Activated CD8-positive, alpha-beta T cell treated with anti-CD3 and anti-CD28 coated beads, Interleukin-2, amount 10 ng/mL, durations not matched to agents 7 days and 5 days (primary cell): Measurements from ENCODE around the gene PPP1R13B. TPM values are rescaled to one million over a fixed set of nuclear protein-coding genes. Genes with fewer than 3 reads are reported as not detected.

Experiments
- ATAC-seq: fragments of 150-1000 bp; cut with Tn5 transposase; one replicate; pipeline ENCODE4 v1.10.0; 2021; ENCODE audit warnings: moderate library complexity
- CTCF ChIA-PET: fragments of 350-600 bp; sonication (Branson Sonifier 250); formaldehyde crosslinking; loops from one replicate; lab custom pipeline; 2021; ENCODE audit warnings: antibody characterized with exemption; lab: Charles Lee
- POLR2A ChIA-PET: fragments of 350-600 bp; sonication (Branson Sonifier 250); formaldehyde crosslinking; loops from one replicate; lab custom pipeline; 2021; ENCODE audit warnings: antibody characterized with exemption; lab: Charles Lee
- DNase-seq: peaks from one replicate; pipeline ENCODE4 v3.0.0-alpha.2; 2020
- H3K27ac Mint-ChIP-seq: one replicate; pipeline ENCODE4 v1.8.0; 2021; ENCODE audit warnings: mild to moderate bottlenecking, mixed read lengths
- H3K27me3 Mint-ChIP-seq: one replicate; pipeline ENCODE4 v1.8.0; 2021; ENCODE audit warnings: low read depth, mixed read lengths
- H3K36me3 Mint-ChIP-seq: one replicate; pipeline ENCODE4 v1.8.0; 2021; ENCODE audit warnings: low read depth, mixed read lengths
- H3K4me1 Mint-ChIP-seq: one replicate; pipeline ENCODE4 v1.8.0; 2021; ENCODE audit warnings: low read depth, mixed read lengths
- H3K4me3 Mint-ChIP-seq: one replicate; pipeline ENCODE4 v1.8.0; 2021; ENCODE audit warnings: mild to moderate bottlenecking, mixed read lengths
- H3K9me3 Mint-ChIP-seq: one replicate; pipeline ENCODE4 v1.8.0; 2022; ENCODE audit warnings: mixed read lengths; ENCODE audit not compliant: insufficient read depth
- total RNA-seq, 2 experiments: library from RNA; stranded (reverse); gene quantifications; one replicate each; pipeline ENCODE4 v1.2.3, GENCODE V29; 2021

PPP1R13B gene
- total RNA-seq, 2 experiments from 2014 or later, result 11.9 to 12.6 TPM

DNA sequence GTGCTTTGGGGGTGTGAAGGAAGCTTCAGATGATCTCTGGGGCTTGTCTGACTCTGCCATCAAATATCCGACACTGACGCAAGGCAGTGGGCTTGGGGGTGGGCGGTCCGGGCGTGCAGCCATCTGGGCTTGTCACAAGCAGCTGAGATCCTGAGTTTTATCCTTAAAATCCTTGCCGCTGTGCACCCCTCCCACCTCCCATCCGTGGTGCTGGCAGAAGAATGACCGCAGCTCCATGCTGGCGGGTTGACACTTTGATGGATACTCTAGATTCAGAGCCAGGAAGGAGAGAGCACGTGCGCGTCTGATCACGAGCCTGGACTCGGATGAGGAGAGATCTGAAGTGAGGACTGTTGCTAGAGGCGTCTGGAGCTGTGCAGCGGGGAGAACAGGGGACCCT lies 128.8 kb downstream of the PPP1R13B start:
- DNase-seq, result no peak
- Mint-ChIP-seq H3K4me3 (no peak overlapping the region), H3K9me3 (no peaks in the 10 kb centered on the region), H3K36me3 (peaks cover 11% of the 10 kb centered on the region), H3K27me3 (no peaks in the 10 kb centered on the region), H3K4me1 (peaks cover 44% of the 10 kb centered on the region), H3K27ac (no peak overlapping the region)
- no peak for ATAC-seq
- CTCF ChIA-PET, result interaction anchor here (1.2 kb wide), 1 partner anchor 192 kb away, joined by 3 read pairs; no protein-coding TSS in a partner anchor
- POLR2A ChIA-PET, result interaction anchor here (0.7 kb wide), 1 partner anchor 429 kb away, joined by 3 read pairs; no protein-coding TSS in a partner anchor

DNA sequence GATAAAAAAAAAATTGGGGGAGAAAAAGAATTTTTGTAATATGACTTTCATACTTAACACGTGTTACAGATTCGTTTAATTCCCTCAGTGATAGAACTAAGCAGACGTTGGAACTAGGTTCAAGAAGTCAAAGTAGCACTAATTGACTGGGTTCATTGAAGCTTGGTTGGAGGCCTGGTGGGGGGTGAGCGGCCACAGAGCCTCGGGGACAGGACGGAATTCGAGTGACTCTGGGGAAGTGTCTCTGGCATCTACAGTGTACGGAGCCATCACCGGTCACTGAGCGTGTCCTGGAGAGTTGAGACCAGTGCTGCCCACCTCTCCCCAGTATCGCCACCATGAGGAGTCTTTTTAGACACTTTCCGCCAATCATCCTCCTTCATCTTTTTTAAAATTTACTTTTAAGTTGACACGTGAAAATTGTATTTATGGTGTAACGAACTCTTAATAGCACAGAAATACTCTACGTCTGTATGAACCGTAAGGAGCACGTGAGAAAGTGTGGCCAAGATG lies 130.4 kb downstream of the PPP1R13B start:
- ATAC-seq (no peak), DNase-seq (no peak)
- POLR2A ChIA-PET, result no interaction called here
- H3K4me1 Mint-ChIP-seq, result peaks cover 60% of the 10 kb centered on the region
- H3K9me3 Mint-ChIP-seq, result no peaks in the 10 kb centered on the region
- H3K36me3 Mint-ChIP-seq, result peaks cover 20% of the 10 kb centered on the region
- no peak overlapping the region for H3K27ac Mint-ChIP-seq
- CTCF ChIA-PET, result no interaction called here
- H3K27me3 Mint-ChIP-seq, result no peaks in the 10 kb centered on the region
- H3K4me3 Mint-ChIP-seq, result peak overlapping the region; percentile 79

DNA sequence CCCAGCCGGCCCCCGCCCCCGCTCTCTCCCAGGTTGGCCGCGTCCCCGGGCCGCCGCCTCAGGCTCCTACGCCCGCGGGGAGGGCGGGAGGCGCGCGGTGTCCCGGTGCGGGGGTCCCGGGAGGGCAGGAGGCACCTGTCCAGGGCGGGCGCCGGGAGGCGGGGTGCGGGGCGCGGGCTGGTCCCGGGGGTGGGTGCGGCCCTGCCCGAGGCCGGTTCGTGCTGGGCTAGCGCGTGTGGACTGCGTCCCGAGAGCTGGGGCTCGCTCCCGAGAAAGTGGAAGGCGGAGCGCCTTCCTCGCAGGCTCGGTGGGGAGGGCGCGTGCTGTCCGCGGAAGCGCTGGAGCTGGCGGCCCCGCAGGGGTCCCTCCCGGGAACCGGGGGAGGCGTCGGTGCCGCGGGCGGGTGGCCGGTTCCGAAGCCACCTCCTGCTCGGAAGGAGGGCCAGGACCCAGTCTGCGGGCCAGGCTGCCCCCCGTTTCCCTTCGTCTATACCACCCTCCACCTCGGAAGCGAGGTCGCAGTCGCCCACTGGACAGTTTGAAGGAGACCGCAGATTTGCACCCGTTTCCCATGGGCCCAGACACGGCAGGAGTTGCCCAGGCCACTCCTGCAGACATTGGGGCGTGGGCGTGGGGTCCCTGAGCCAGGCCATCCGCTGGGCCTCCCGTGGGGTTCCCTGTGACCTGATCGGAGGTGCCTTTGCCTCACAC lies 131.1 kb downstream of the PPP1R13B start:
- DNase-seq, result no peak
- Mint-ChIP-seq H3K27me3 (no peaks in the 10 kb centered on the region), H3K4me3 (peak overlapping the region; percentile 93), H3K27ac (peak overlapping the region; percentile 39), H3K36me3 (peaks cover 22% of the 10 kb centered on the region), H3K9me3 (no peaks in the 10 kb centered on the region), H3K4me1 (peaks cover 66% of the 10 kb centered on the region)
- POLR2A ChIA-PET, result interaction anchor here (0.6 to 2.1 kb wide), 5 partner anchors 10 to 154 kb away, joined by 3 to 8 read pairs (median 3); partner anchors contain the start of genes BAG5, COA8 and KLC1
- CTCF ChIA-PET, result interaction anchor here (1.0 kb wide), 2 partner anchors 104 to 185 kb away, joined by 4 to 6 read pairs; no protein-coding TSS in a partner anchor
- ATAC-seq, result peak; percentile 5

DNA sequence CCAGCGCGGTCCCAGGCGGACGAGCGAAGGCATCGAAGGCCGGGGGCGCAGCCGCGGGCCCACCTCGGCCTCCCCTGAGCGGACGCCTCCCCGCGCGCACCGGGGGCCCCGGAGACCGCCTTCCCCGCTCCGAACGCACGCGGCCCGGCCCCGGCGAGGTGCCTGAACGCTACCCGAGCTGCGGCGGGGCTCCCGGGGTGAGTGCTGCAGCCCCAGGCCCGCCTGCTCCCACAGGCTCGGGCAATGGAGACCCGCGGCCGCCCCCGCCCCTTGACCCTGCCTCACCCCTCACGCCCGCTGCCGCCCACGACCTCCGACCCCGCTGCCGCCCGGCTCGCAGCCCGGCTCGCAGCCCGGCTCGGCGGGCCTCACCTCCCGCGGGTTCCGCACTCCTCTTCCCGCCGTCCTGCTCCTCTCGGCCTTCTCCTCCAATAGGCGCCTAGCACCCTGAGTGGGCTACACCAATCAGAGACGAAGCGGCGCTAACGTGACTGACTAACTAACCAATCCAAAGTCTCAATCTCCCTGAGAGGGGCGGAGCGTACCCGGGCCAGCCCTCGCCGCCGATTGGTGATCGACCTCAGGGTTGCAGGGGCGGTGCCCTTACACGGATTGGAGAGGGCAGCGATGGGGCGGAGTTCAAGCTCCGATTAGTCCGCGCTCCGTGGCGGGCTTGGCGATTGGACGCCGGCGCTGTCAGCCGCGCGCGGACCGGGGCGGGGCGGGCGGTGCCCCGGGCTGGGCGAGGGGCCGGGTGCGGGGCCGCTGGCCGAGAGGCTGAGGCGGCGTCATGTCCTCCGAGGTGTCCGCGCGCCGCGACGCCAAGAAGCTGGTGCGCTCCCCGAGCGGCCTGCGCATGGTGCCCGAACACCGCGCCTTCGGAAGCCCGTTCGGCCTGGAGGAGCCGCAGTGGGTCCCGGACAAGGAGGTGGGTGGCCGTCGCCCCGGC lies 132.0 kb downstream of the PPP1R13B start, which contains the start of the genes XRCC3 and ZFYVE21:
XRCC3 (minus strand) TSS at position 400 of the 949 bp plus-strand sequence. CDS start 4,364 bp downstream, outside the sequence.
ZFYVE21 (plus strand) TSS at position 759 of the 949 bp plus-strand sequence; CDS start at position 791, 32 bp downstream.
- ATAC-seq (peak; percentile 95), DNase-seq (peak; percentile 100)
- Mint-ChIP-seq H3K27ac (peak within 1 kb of the TSS; percentile 93), H3K27me3 (no peaks in the 10 kb centered on the region), H3K4me3 (peak within 1 kb of the TSS; percentile 93), H3K4me1 (peaks cover 66% of the 10 kb centered on the region), H3K36me3 (peaks cover 25% of the 10 kb centered on the region), H3K9me3 (no peaks in the 10 kb centered on the region)
- ChIA-PET POLR2A (interaction anchor here (0.6 to 2.1 kb wide), 6 partner anchors 10 to 153 kb away, joined by 3 to 8 read pairs (median 3); partner anchors contain the start of genes BAG5, COA8 and KLC1), CTCF (interaction anchor here (1.0 kb wide), 2 partner anchors 105 to 186 kb away, joined by 4 to 6 read pairs; no protein-coding TSS in a partner anchor)

DNA sequence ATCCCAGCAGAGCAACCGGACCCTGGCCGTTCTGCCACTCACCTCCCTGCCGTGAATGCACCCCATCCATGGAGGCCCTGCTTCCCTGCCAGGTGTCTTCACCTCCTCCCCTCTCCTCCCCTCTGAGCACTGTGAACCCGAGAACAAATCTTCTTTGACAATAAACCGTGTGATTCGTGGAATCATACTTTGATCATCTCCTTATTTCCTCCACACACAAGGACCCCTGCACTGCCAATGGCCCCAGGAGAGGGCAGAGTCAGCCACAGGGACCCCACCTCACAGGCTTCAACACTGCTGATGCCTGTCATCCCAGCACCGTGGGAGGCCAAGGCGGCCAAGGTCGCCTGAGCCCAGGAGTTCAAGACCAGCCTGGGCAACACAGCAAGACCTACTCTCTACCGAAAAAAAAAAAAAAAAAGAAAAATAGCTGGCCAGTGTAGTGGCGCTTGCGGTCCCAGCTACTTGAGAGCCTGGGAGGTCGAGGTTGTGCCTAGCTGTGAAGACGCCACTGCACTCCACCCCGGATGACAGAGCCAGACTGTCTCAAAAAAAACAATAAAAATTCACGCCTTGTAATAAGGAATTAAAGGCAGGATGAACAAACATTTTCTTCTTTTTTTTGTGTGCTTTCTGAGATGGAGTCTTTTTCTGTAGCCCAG lies 133.2 kb downstream of the PPP1R13B start:
- Mint-ChIP-seq H3K27me3 (no peaks in the 10 kb centered on the region), H3K36me3 (peaks cover 29% of the 10 kb centered on the region), H3K4me1 (peaks cover 57% of the 10 kb centered on the region), H3K4me3 (peak overlapping the region; percentile 93), H3K27ac (peak overlapping the region; percentile 85), H3K9me3 (no peaks in the 10 kb centered on the region)
- ChIA-PET POLR2A (interaction anchor here (0.7 to 2.1 kb wide), 3 partner anchors 8 to 152 kb away, joined by 3 to 8 read pairs (median 7); partner anchors contain the start of genes BAG5 and COA8), CTCF (no interaction called here)
- ATAC-seq (no peak), DNase-seq (no peak)

DNA sequence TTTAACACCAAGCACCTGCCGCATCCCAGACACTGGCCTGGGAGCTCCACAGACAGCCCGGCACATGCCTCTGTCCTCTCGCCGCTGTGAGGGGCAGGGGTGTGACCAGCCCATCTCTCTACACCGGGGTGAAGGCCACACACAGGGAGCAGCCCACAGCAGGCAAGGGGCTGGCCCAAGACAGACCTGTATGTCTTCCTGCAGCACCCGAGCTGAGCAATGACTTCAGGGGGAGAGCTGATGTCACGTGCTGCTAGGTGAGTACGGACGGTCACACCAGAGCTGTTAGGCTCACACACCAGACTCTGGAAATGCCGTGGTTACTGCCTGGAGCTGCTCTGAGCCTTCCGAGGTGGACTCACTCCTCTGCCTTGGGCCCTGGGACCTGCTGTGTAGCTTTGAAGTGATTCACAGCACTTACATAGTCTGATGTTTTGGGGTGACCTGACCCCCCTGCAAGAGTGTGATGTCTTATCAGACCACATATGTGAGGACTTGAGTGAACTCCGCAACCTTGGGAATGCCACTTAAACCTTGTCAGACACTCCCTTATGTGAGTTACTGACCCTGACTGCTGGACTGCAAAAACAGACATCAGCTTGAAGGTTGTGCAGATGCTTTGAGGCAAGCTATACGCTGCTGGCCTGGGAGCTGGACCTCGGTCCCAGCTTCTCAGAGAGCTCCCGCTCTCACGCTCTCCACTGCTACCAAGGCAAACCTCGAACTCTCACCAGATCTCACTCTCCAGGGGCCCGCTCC lies 133.9 kb downstream of the PPP1R13B start:
- Mint-ChIP-seq H3K9me3 (no peaks in the 10 kb centered on the region), H3K27me3 (no peaks in the 10 kb centered on the region), H3K4me1 (peaks cover 53% of the 10 kb centered on the region), H3K27ac (peak overlapping the region; percentile 85), H3K36me3 (peaks cover 36% of the 10 kb centered on the region), H3K4me3 (peak overlapping the region; percentile 93)
- DNase-seq, result no peak
- POLR2A ChIA-PET, result interaction anchor here (0.7 kb wide), 1 partner anchor 13 kb away, joined by 3 read pairs; no protein-coding TSS in a partner anchor
- CTCF ChIA-PET, result no interaction called here
- no peak for ATAC-seq

DNA sequence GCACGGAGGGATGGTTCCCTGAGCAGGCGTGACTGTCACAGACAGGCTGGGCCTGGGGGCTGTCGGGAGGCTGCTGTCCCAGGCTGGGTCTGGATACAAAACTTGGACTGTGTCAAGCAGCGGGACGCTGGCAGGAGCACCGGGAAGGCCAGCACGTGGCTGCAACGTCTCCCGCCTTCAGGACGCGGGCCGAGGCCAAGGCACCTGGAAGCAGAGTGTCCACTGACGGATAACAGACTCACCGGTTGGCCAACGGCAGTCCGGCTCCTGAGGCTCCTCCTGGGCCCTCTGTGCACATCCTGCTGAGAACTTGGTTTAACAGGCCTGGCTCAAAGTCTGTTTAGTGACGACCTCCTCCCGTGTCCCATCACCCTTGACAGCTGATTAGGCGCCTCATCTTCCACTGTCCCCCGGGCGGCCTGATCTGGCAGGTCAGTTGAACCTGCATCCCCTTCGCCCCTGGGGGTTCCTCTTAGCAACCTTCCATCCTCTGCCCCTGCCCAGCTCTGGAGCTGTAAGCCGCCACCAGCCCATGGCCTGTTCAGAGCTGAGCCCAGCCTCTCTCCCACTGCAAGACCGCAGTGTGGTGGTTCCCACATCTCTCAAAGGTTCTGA lies 134.6 kb downstream of the PPP1R13B start:
- DNase-seq (no peak), ATAC-seq (no peak)
- POLR2A ChIA-PET, result interaction anchor here (0.6 kb wide), 1 partner anchor 12 kb away, joined by 3 read pairs; no protein-coding TSS in a partner anchor
- CTCF ChIA-PET, result no interaction called here
- H3K9me3 Mint-ChIP-seq, result no peaks in the 10 kb centered on the region
- H3K36me3 Mint-ChIP-seq, result peaks cover 39% of the 10 kb centered on the region
- peaks cover 47% of the 10 kb centered on the region for H3K4me1 Mint-ChIP-seq
- H3K27me3 Mint-ChIP-seq, result no peaks in the 10 kb centered on the region
- peak overlapping the region; percentile 85 for H3K27ac Mint-ChIP-seq
- H3K4me3 Mint-ChIP-seq, result no peak overlapping the region

DNA sequence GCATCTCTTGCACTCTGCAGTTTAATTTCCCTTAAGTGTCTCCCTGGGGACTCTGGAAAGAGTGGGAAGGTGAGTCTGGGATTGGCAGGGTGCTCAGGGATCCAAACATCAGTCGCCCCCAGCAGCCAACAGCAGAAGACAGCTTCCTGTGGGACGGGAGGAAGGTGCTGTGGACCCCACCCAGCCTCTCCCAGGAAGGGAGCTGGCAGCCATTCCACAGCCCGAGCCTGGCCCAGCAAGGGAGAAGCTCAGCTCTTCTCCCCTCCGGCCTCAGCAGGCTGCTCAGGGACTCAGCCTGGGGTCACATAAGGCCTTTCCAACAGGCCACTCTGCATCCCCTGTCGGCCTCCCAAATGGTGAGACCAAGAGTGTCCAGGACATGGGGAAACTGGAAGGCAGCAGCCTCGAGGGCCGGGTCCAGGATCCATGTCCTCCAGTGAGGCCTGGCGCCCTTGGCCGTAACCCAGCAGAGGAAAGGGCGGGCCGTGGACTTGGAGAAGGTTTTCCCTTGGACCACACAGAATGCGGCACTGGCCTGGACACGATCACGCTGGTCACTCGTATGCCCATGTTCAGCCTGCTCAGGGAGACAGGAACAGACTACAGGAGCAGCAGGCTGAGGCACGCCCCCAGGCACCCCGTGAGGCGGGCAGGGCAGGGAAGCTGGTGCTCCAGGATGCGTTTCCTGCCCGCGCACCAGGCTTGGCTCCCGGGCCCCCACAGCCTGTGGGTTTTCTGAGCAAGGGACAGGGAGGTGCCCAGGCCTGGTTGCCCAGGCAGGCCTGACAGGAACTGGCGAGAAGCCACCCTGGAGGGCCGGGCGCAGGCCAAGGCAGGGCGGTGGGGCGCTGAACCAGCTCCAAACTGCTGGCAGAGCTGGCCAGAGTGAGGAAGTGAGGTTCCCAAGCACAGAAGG lies 135.6 kb downstream of the PPP1R13B start:
- ATAC-seq (no peak), DNase-seq (no peak)
- Mint-ChIP-seq H3K27ac (peak overlapping the region; percentile 85), H3K9me3 (no peaks in the 10 kb centered on the region), H3K36me3 (peaks cover 38% of the 10 kb centered on the region), H3K4me3 (no peak overlapping the region), H3K4me1 (peaks cover 38% of the 10 kb centered on the region), H3K27me3 (no peaks in the 10 kb centered on the region)
- ChIA-PET POLR2A (no interaction called here), CTCF (interaction anchor here (1.5 kb wide), 1 partner anchor 31 kb away, joined by 3 read pairs; no protein-coding TSS in a partner anchor)

DNA sequence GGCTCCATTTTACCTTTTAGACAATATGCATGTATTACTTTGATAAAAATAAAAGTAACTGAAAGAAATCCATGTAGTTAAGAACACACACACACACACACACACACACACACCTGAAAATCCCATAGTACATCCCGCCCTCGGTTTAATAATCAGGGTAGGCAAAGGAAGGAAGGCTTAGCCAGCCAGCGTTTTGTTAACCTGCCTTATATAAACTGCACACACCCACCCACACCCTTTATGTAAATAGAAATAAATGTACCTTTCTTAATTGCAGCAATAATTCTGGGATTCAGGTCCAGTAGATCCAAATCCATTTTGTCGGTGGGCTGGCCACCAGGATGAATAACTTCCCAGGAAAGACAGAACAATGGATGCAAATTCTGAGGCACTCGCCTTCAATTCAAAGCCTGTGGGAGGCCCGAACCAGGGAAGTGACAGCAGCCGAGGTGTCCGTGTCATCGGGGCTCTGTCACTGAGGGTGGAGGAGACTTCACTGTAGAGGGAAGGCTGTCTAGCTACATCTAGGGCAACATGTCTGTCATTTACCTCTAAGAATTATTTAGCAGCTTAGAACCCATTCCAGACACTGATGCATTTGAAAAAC lies 136.5 kb downstream of the PPP1R13B start:
- no peaks in the 10 kb centered on the region for H3K27me3 Mint-ChIP-seq
- peak overlapping the region; percentile 20 for H3K27ac Mint-ChIP-seq
- no peaks in the 10 kb centered on the region for H3K9me3 Mint-ChIP-seq
- no peak for DNase-seq
- ATAC-seq, result no peak
- POLR2A ChIA-PET, result no interaction called here
- H3K36me3 Mint-ChIP-seq, result peaks cover 40% of the 10 kb centered on the region
- H3K4me1 Mint-ChIP-seq, result peaks cover 35% of the 10 kb centered on the region
- H3K4me3 Mint-ChIP-seq, result no peak overlapping the region
- CTCF ChIA-PET, result interaction anchor here (1.5 kb wide), 1 partner anchor 32 kb away, joined by 3 read pairs; no protein-coding TSS in a partner anchor
